Stimulated activated CD8-positive, alpha-beta memory T cell treated with anti-CD3 and anti-CD28 coated beads, Interleukin-7, amount 100 ng/mL, for 24 hours (primary cell): ENCODE results near the gene TEX38.
A peak's percentile ranks its signal among the peaks of the same experiment; 100 is the strongest.
"Not testable (repeated sequence)": the region's sequence is repeated elsewhere in the genome, so short reads cannot be mapped to it uniquely, and the experiment has no call there.

Source experiments
- DNase-seq: peaks from one replicate; pipeline ENCODE4 v3.0.0-alpha.2; 2020; ENCODE audit warnings: low read depth

TEX38 gene

DNA sequence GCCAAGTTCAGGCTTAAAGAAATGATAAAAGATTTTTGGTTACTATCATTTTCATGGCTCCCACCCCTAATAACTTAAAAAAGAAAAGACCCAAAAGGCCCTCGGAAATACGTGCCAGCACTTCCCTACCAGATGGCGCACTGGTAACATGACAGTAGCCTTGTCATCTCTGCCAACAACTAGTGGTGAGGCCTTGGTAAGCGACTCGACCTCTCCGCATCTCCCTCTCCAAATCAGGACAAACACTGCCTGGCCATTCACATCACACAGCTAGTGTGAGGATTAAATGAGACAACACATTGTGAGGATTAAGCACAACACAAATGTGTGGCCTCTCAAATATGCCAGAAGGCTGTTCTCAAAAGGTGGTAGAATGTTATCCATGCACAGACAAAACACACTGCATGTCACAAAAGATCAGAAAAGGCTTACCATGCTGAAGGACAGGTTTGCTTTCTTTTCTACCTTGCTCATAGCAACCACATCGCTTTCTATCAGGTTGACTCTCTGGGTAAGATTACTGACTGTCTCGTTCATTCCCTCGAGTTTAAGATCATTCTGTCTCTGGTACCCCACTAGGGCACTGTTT, 16.4 kb downstream of the TEX38 start:
- no peak for DNase-seq

- no peak for DNase-seq
Observed at GRCh38 chr1:46689356-46689755, 17.7 kb downstream of the TEX38 start.

DNA sequence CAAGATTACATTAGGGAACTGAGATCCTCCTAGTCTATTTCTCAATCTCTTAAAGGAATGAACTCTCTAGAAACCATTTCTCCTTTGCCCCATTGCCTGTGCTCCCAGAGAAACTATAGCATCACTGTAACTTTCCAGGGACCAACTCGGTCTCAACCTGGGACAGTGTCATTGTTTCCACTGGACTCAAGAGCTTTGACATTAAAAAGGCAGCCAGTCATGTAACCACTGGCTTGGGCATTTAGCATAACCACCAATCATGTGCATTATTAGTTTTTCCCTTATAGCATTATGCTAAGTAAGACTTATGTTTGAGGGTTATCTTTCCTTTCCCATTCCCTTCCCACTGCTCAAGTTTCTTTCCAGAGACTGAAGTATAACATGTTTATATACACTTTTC, 18.2 kb downstream of the TEX38 start:
- DNase-seq = no peak

GRCh38 chr1:46690931-46691421, 19.3 kb downstream of the TEX38 start:
- DNase-seq = no peak

GRCh38 chr1:46691997-46692790, 20.5 kb downstream of the TEX38 start:
- DNase-seq = no peak

GRCh38 chr1:46692811-46693770, 21.4 kb downstream of the TEX38 start:
- DNase-seq = no peak

DNA sequence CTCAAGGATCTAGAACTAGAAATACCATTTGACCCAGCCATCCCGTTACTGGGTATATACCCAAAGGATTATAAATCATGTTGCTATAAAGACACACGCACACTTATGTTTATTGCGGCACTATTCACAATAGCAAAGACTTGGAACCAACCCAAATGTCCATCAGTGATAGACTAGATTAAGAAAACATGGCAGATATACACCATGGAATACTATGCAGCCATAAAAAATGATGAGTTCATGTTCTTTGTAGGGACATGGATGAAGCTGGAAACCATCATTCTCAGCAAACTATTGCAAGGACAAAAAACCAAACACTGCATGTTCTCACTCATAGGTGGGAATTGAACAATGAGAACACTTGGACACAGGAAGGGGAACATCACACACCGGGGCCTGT, 23.0 kb downstream of the TEX38 start:
- DNase-seq = not testable (repeated sequence)

- no peak for DNase-seq
Observed at GRCh38 chr1:46697053-46697452, 25.4 kb downstream of the TEX38 start.

DNA sequence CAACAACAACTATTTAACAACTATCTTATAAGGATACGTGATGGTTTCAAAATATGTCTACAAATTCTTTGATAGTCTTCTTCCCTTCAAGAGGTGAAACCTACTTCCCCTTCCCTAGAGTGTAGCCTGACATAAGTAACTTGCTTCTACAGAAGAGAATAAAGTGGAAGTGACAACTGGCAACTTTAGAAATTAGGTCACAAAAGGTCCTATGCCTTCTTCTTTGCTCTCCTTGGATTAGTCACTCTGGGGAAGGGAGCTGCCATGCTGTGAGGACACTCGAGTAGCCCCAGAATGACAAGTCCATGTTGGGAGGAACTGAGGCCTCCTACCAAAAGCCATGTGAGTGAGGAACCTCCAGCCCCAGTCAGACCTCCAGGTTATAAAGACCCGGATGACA, 28.0 kb downstream of the TEX38 start:
- no peak for DNase-seq

DNA sequence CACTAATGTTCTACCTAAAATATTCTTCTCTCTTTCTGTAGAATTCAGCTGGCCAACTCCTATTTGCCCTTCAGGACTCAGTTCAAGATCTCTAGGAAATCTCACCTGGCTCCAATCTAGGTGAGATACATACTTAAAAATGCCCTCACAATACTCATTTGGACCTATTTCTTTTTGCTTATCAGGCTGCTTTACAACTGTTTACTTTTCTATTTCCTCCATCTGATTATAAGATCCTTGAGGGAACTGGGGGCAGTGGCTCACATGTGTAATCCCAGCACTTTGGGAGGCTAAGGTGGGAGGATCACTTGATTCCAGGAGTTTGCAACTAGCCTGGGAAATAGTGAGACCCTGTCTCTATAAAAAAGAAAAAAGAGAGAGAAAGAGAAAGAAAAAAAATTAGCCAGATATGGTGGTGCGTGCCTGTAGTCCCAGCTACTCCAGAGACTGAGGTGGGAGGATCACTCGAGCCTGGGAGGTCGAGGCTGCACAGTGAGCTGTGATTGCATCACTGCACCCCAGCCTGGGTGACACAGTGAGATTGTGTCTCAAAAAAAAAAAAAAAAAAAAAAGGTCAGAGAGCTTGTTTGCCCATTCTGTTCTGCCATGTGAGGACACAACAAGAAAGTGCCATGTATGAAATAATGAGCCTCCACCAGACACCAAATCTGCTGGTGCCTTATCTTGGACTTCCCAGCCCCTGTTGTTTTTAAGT, 32.4 kb downstream of the TEX38 start:
- no peak for DNase-seq

DNA sequence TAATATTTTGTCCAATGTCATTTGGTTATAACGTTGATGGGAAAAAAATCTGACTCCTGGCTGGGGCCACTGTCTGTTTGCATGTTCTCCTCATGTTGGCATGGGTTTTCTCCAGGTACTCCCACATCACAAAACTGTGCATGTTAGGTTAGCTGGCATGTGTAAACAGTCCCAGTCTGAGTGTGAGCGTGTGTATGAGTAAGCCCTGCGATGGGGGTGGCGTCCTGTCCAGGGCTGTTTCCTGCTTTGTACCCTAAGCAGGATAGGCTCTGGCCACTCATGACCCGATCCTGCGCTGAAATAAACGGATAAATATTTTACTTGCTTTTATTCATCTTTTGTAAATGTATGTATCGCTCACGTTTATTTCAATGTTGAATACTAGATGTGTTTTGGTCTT, 33.8 kb downstream of the TEX38 start:
- no peak for DNase-seq

DNA sequence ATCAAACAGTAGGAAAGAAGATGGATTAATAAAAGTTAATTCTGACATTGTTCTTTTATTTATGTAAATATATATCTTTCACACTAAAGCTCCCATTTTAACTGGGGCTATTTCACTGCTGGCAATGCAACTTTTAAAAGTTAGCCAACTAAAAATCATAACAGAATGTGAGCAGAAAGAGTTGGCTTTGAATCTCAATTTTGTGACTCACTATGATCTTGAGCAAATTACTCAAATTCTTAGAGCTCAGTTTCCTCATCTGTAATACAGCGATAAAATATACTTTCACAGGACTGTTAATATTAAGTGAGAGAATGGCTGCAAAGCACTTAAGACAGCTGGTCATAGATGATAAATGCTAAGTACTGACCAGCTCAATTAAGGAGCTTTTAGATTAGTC, 36.5 kb downstream of the TEX38 start:
- no peak for DNase-seq

GRCh38 chr1:46714976-46715375, 43.3 kb downstream of the TEX38 start:
- no peak for DNase-seq

GRCh38 chr1:46717654-46718053, 46.0 kb downstream of the TEX38 start:
- no peak for DNase-seq

DNA sequence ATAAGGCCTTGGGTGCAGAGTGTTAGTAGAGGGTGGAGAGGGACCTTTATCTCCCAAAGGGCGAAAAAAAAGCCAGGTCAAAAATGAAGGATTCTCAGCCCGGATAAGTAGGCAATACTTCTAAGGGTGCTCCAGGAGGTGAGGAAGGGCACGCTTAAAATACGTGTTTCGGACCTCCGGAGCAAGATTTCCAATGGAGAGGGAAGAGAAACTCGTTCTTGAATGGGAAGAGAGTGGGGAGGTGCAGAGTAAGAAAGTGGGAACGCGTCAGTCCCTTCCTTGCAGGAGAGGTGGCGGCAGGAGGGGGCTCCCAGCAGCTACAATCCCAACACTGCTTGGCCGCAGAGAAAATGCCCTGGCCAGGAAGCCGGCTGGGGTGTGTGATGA, 46.7 kb downstream of the TEX38 start:
- DNase-seq = no peak

DNA sequence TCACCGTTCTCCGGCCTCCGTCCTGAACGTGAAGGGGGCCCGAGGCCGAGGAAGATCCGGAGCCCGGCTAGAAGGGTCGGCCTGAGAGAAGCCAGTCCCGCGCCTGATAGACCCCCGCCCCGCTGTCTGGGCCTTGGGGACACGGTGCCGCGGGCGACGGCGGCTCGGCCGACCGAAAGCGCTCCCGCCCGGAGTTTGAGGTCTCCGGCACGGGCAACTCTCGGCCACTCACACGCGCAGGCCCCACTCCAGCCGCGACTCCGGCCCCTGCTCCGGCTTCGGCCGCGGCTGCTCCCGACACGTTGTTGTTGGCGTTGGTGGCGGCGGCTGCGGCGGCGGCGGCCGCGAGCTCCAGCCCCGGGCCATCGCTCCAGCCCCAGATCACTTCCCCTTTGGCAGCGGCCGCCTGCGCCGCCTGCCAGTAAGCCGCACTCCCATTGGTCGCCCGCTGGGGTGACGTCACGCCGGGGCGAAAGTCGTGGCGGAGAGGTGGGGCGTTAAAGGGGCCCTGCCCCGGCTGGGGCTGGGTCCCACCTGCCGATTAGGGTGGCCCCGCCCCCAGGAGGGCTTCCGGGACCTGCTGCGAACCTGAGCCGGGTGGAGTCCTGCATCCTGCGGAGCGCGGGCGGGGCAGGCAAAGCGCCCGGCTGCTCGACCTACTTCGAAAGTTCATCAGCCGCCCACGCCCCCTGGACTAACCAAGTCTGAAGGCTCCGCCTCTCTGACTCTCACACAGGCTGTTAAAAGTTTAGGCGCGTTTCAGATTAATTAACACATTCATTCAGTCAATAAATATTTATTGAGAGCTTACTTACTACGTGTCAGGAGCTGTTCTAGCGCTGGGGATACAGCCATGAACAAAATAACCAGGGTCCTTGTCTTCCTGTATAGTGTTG, 47.3 kb downstream of the TEX38 start, which contains the start of gene EFCAB14:
Gene EFCAB14, minus strand, starts transcription at position 388 of the 896 bp plus-strand sequence. CDS start 1,027 bp downstream, outside the sequence.
- peak; percentile 98 for DNase-seq

DNA sequence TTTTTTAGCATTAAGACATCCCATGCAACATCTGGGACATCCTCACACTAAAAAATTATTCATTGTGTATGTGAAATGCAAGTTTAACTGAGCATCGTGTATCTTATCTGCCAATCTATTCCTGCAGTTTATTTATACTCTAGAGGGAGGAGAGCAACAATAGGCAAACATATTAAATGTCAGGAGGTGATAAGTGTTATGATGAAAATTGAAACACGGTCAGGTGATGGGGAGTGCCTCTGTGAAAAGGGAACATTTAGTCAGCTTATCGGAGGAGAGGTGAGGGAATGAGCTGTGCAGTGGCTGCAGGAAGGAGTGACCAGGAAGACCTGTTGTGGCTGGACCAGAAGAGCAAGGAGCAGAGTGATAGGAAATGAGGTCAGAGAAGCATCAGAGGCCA, 48.0 kb downstream of the TEX38 start:
- DNase-seq = no peak

DNA sequence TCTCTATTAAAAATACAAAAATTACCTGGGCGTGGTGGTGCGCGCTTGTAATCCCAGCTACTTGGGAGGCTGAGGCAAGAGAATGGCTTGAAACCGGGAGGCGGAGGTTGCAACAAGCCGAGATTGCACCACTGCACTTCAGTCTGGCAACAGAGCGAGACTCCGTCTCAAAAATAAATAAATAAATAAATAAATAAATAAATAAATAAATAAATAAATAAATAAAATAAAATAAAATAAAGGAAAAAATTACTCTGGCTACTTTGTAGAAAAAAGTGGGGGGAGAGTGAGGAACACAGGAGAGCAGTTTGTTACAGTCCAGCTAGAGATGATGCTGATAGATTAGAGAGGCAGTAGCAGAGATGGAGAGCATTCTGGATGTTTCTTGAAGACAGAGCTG, 48.7 kb downstream of the TEX38 start:
- DNase-seq = not testable (repeated sequence)

DNA sequence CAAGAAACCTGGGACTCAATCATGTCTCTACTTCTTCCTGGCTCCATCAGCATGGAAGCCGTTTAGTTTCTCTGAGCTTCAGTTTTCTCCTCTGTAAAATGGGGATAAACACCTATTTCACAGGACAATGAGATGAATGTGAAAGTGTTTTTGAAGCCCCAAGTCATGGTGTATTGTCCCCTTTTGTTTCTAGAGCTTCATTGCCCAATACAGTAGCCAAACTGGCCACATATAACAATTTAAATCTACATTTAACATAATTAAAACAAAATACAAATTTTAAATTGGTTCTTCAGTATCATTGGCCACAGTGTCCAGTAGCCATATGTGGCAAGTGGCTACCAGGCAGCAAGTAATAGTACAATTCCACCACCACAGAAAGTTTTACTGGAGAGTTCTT, 49.5 kb downstream of the TEX38 start:
- DNase-seq = no peak

DNA sequence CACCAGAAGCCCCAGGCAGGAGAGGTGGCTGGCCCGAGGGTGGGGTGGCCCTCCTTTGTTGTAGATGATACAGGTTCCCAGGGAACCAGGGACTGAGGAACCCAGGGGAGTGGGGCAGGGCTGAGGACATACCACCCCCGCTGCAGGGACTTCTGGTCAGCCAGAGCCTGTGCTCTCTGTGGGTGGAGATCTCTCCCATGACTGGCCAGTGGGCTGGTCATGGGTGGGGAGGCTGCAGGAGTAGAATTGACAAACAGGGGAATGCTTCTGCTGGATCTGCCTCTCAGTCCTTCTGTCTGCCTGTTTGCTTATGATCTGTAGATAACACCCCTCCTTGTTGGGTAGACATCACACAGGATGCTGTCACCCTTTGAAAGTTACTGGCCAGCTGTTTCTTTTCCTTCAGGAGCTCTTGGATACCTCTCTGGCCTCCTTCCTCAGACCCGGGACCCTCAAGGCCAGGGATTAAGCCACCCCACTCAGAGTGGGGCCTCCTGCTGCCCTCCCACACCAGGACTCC, 50.1 kb downstream of the TEX38 start:
- no peak for DNase-seq
